ENCODE measurements around the gene MAP3K7.

DNA sequence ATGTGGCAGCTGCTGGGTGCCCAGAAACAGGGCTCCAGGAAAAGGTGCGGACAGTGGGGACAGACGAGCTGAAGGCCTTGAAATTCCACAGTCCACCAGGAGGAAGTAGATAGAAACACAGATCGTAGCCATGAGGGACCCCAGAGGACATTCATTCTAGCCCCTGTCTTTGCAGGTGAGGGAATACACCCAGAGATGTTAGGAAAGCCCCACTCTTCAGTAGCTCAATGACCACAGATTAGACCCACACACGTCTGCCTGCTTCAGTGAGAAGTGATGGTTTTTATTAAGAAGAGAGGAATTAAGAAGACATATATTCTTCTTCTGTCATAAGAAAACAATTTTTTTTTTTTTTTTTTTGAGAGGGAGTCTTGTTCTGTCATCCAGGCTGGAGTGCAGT, 123.0 kb downstream of the MAP3K7 start:
- TF ChIP-seq EZH2 (IDR thresholded peaks at IDR 0.05; ENCODE audit: insufficient read depth, poor library complexity, severe bottlenecking) (no peak), EZH2phosphoT487 (IDR thresholded peaks at IDR 0.05; ENCODE audit: insufficient read depth, low read depth) (no peak)
